ENCODE results near the gene FBXO17.

Gene FBXO17

GRCh38 chr19:38907227-38907626, 68.3 kb downstream of the FBXO17 start:
- no peak overlapping the region for H3K4me3 ChIP-seq (ENCODE audit: low read depth, low read length)
- no peak for DNase-seq (ENCODE audit: low read depth)
- no peak for TF ChIP-seq CTCF (IDR thresholded peaks at IDR 0.05; ENCODE audit: insufficient read depth, low read depth, low read length, missing control alignments)

- no peak for TF ChIP-seq CTCF (IDR thresholded peaks at IDR 0.05; ENCODE audit: insufficient read depth, low read depth, low read length, missing control alignments)
- no peak overlapping the region for H3K4me3 ChIP-seq (ENCODE audit: low read depth, low read length)
- no peak for DNase-seq (ENCODE audit: low read depth)
Observed at GRCh38 chr19:38905620-38906019, 69.9 kb downstream of the FBXO17 start.

- no peak overlapping the region for H3K4me3 ChIP-seq (ENCODE audit: low read depth, low read length)
- no peak for TF ChIP-seq CTCF (IDR thresholded peaks at IDR 0.05; ENCODE audit: insufficient read depth, low read depth, low read length, missing control alignments)
- DNase-seq (ENCODE audit: low read depth): no peak
Observed at GRCh38 chr19:38904581-38905539, 70.7 kb downstream of the FBXO17 start.

- DNase-seq (ENCODE audit: low read depth): no peak
- no peak overlapping the region for H3K4me3 ChIP-seq (ENCODE audit: low read depth, low read length)
- no peak for TF ChIP-seq CTCF (IDR thresholded peaks at IDR 0.05; ENCODE audit: insufficient read depth, low read depth, low read length, missing control alignments)
Observed at GRCh38 chr19:38901683-38902082, 73.9 kb downstream of the FBXO17 start.

GRCh38 chr19:38900743-38901190, 74.8 kb downstream of the FBXO17 start:
- no peak for TF ChIP-seq CTCF (IDR thresholded peaks at IDR 0.05; ENCODE audit: insufficient read depth, low read depth, low read length, missing control alignments)
- H3K4me3 ChIP-seq (ENCODE audit: low read depth, low read length): peak overlapping the region; percentile 95
- no peak for DNase-seq (ENCODE audit: low read depth)

GRCh38 chr19:38900202-38900629, 75.3 kb downstream of the FBXO17 start:
- TF ChIP-seq CTCF (IDR thresholded peaks at IDR 0.05; ENCODE audit: insufficient read depth, low read depth, low read length, missing control alignments): no peak
- no peak for DNase-seq (ENCODE audit: low read depth)
- H3K4me3 ChIP-seq (ENCODE audit: low read depth, low read length): peak overlapping the region; percentile 95
